ENCODE results near the gene LEPROT. TPM values are rescaled to one million over a fixed set of nuclear protein-coding genes. Genes with fewer than 3 reads are reported as not detected.

The LEPROT gene
- total and polyA plus RNA-seq, 2 experiments from 2014 or later = 22.9 to 24.9 TPM

DNA sequence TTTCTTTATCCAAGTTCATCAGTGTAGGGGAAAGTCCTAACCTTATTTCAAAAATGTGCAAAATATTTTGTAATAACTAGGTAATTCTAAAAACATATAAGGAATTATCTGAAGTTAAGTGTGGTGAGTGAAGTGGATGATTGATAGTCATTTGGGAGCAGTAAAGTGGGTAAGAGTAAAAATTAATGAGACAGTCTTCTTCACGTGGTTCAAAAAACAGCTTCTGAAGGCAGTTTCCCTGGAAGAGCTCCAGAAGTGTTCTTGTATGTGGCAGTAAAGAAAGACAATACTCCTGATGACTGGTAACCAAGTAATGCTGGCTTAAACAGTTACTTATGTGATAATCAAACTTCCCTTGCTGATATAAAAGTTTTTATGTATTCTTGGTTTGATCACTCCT lies 50.3 kb downstream of the LEPROT start (continued):
- TF ChIP-seq, protein P1, sequence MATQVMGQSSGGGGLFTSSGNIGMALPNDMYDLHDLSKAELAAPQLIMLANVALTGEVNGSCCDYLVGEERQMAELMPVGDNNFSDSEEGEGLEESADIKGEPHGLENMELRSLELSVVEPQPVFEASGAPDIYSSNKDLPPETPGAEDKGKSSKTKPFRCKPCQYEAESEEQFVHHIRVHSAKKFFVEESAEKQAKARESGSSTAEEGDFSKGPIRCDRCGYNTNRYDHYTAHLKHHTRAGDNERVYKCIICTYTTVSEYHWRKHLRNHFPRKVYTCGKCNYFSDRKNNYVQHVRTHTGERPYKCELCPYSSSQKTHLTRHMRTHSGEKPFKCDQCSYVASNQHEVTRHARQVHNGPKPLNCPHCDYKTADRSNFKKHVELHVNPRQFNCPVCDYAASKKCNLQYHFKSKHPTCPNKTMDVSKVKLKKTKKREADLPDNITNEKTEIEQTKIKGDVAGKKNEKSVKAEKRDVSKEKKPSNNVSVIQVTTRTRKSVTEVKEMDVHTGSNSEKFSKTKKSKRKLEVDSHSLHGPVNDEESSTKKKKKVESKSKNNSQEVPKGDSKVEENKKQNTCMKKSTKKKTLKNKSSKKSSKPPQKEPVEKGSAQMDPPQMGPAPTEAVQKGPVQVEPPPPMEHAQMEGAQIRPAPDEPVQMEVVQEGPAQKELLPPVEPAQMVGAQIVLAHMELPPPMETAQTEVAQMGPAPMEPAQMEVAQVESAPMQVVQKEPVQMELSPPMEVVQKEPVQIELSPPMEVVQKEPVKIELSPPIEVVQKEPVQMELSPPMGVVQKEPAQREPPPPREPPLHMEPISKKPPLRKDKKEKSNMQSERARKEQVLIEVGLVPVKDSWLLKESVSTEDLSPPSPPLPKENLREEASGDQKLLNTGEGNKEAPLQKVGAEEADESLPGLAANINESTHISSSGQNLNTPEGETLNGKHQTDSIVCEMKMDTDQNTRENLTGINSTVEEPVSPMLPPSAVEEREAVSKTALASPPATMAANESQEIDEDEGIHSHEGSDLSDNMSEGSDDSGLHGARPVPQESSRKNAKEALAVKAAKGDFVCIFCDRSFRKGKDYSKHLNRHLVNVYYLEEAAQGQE (IDR thresholded peaks at IDR 0.05; ENCODE audit: unreplicated experiment) = no peak

DNA sequence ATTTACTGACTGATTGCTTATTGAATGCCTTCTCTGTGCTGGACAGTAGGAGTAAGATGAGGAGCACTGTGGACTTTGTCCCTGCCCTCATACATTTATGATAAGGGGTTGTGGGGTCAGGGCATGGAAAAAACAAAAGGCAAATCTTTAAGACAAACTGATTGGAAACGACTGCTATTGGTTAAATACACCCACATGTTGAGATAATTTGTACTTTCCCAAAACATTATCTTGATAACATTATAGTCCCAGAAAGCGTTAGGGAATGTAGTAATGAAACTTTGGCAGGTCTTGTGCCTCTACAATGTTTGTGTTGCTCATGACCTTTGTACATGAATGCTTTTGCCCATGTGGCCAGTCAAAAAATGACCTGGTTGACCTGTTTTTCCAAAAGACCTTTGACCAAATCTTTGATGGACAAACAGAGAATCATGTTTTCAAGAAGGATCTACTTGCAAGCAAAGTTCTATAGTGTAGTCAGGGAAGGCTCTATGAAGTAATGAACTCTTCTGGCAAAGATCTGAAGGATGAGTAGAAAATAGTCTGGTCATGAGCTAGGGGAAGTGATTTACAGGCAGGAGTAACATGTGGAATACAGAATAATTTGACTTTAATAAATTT lies 50.9 kb downstream of the LEPROT start:
- Histone ChIP-seq H3K9me2 (ENCODE audit: insufficient read depth) (no peaks in the 10 kb centered on the region), H3K27ac (ENCODE audit: low read depth) (no peak overlapping the region), H3K4me2 (no peak overlapping the region), H2AFZ (no peak overlapping the region), H3K4me3 (no peak overlapping the region), H3K4me1 (ENCODE audit: insufficient read depth) (peaks cover 5% of the 10 kb centered on the region; the same call in 1 of the 2 replicates), H3F3A (replicated peaks; ENCODE audit: low read depth) (no peaks in the 10 kb centered on the region), H3K27me3 (ENCODE audit: insufficient read depth) (no peaks in the 10 kb centered on the region), H3K79me2 (replicated peaks; ENCODE audit: insufficient read depth) (no peaks in the 10 kb centered on the region), H4K20me1 (replicated peaks; ENCODE audit: insufficient read depth) (0 out of 2 replicates have a peak, but pooled peaks cover 3% of the 10 kb centered on the region), H3K36me3 (ENCODE audit: insufficient read depth) (no peaks in the 10 kb centered on the region)
- no peaks in the 10 kb centered on the region for H3K4me1 Mint-ChIP-seq
- ATAC-seq (no peak), DNase-seq (ENCODE audit: low spot score) (no peak)
- H3K9me3 Mint-ChIP-seq = peaks cover 4% of the 10 kb centered on the region; the same call in 2 of the 3 replicates
- no peak overlapping the region for H3K27ac Mint-ChIP-seq
- no peak overlapping the region for H3K4me3 Mint-ChIP-seq
- no peaks in the 10 kb centered on the region for H3K27me3 Mint-ChIP-seq (ENCODE audit: insufficient read depth, low read depth, poor library complexity)
- H3K36me3 Mint-ChIP-seq (ENCODE audit: low read depth) = no peaks in the 10 kb centered on the region; the same call in 2 of the 3 replicates
- TF ChIP-seq POLR2AphosphoS5 (IDR thresholded peaks at IDR 0.05; ENCODE audit: low read depth) = no peak
- no peak for TF ChIP-seq NANOG (IDR thresholded peaks at IDR 0.05; ENCODE audit: borderline replicate concordance)
- TF ChIP-seq, protein P2, sequence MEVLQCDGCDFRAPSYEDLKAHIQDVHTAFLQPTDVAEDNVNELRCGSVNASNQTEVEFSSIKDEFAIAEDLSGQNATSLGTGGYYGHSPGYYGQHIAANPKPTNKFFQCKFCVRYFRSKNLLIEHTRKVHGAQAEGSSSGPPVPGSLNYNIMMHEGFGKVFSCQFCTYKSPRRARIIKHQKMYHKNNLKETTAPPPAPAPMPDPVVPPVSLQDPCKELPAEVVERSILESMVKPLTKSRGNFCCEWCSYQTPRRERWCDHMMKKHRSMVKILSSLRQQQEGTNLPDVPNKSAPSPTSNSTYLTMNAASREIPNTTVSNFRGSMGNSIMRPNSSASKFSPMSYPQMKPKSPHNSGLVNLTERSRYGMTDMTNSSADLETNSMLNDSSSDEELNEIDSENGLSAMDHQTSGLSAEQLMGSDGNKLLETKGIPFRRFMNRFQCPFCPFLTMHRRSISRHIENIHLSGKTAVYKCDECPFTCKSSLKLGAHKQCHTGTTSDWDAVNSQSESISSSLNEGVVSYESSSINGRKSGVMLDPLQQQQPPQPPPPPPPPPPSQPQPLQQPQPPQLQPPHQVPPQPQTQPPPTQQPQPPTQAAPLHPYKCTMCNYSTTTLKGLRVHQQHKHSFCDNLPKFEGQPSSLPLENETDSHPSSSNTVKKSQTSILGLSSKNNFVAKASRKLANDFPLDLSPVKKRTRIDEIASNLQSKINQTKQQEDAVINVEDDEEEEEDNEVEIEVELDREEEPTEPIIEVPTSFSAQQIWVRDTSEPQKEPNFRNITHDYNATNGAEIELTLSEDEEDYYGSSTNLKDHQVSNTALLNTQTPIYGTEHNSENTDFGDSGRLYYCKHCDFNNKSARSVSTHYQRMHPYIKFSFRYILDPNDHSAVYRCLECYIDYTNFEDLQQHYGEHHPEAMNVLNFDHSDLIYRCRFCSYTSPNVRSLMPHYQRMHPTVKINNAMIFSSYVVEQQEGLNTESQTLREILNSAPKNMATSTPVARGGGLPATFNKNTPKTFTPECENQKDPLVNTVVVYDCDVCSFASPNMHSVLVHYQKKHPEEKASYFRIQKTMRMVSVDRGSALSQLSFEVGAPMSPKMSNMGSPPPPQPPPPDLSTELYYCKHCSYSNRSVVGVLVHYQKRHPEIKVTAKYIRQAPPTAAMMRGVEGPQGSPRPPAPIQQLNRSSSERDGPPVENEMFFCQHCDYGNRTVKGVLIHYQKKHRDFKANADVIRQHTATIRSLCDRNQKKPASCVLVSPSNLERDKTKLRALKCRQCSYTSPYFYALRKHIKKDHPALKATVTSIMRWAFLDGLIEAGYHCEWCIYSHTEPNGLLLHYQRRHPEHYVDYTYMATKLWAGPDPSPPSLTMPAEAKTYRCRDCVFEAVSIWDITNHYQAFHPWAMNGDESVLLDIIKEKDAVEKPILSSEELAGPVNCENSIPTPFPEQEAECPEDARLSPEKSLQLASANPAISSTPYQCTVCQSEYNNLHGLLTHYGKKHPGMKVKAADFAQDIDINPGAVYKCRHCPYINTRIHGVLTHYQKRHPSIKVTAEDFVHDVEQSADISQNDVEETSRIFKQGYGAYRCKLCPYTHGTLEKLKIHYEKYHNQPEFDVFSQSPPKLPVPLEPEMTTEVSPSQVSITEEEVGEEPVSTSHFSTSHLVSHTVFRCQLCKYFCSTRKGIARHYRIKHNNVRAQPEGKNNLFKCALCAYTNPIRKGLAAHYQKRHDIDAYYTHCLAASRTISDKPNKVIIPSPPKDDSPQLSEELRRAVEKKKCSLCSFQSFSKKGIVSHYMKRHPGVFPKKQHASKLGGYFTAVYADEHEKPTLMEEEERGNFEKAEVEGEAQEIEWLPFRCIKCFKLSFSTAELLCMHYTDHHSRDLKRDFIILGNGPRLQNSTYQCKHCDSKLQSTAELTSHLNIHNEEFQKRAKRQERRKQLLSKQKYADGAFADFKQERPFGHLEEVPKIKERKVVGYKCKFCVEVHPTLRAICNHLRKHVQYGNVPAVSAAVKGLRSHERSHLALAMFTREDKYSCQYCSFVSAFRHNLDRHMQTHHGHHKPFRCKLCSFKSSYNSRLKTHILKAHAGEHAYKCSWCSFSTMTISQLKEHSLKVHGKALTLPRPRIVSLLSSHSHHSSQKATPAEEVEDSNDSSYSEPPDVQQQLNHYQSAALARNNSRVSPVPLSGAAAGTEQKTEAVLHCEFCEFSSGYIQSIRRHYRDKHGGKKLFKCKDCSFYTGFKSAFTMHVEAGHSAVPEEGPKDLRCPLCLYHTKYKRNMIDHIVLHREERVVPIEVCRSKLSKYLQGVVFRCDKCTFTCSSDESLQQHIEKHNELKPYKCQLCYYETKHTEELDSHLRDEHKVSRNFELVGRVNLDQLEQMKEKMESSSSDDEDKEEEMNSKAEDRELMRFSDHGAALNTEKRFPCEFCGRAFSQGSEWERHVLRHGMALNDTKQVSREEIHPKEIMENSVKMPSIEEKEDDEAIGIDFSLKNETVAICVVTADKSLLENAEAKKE (CRISPR knock-in tag; IDR thresholded peaks at IDR 0.05) = no peak
- no peak for TF ChIP-seq EZH2phosphoT487 (IDR thresholded peaks at IDR 0.05; ENCODE audit: unreplicated experiment)
- TF ChIP-seq, protein P3, sequence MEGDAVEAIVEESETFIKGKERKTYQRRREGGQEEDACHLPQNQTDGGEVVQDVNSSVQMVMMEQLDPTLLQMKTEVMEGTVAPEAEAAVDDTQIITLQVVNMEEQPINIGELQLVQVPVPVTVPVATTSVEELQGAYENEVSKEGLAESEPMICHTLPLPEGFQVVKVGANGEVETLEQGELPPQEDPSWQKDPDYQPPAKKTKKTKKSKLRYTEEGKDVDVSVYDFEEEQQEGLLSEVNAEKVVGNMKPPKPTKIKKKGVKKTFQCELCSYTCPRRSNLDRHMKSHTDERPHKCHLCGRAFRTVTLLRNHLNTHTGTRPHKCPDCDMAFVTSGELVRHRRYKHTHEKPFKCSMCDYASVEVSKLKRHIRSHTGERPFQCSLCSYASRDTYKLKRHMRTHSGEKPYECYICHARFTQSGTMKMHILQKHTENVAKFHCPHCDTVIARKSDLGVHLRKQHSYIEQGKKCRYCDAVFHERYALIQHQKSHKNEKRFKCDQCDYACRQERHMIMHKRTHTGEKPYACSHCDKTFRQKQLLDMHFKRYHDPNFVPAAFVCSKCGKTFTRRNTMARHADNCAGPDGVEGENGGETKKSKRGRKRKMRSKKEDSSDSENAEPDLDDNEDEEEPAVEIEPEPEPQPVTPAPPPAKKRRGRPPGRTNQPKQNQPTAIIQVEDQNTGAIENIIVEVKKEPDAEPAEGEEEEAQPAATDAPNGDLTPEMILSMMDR (conservative IDR thresholded peaks at IDR 0.05; ENCODE audit: low read depth in 2 of 2) = no peak
- no peak for TF ChIP-seq STAT1 (IDR thresholded peaks at IDR 0.05; ENCODE audit: unreplicated experiment)
- no peak for TF ChIP-seq JUNB (IDR thresholded peaks at IDR 0.05; ENCODE audit: unreplicated experiment)
- TF ChIP-seq EZH2 (IDR thresholded peaks at IDR 0.05; ENCODE audit: low read depth, unreplicated experiment) = no peak
- TF ChIP-seq, protein P4, sequence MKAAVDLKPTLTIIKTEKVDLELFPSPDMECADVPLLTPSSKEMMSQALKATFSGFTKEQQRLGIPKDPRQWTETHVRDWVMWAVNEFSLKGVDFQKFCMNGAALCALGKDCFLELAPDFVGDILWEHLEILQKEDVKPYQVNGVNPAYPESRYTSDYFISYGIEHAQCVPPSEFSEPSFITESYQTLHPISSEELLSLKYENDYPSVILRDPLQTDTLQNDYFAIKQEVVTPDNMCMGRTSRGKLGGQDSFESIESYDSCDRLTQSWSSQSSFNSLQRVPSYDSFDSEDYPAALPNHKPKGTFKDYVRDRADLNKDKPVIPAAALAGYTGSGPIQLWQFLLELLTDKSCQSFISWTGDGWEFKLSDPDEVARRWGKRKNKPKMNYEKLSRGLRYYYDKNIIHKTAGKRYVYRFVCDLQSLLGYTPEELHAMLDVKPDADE (IDR thresholded peaks at IDR 0.05) = no peak
- TF ChIP-seq CREB1 (CRISPR knock-in tag; IDR thresholded peaks at IDR 0.05; ENCODE audit: low read depth) = no peak
- no peak for TF ChIP-seq ZNF331 (CRISPR knock-in tag; IDR thresholded peaks at IDR 0.05; ENCODE audit: low read depth)
- no peak for TF ChIP-seq ZNF114 (CRISPR knock-in tag; IDR thresholded peaks at IDR 0.05)
